GM23338 (cell line): ENCODE data around the gene OR12D3. TPM values are rescaled to one million over a fixed set of nuclear protein-coding genes. Genes with fewer than 3 reads are reported as not detected.

Source experiments
- ATAC-seq: fragments of 200-7000 bp; cut with Tn5 transposase; 3 replicates; pipeline ENCODE4 v1.9.1; 2020
- DNase-seq: peaks from one replicate; pipeline ENCODE4 v3.0.0-alpha.2; 2015; ENCODE audit warnings: low spot score
- H2AFZ ChIP-seq: fragments of 200-600 bp; sonication (generic); 2 replicates; pipeline ENCODE4 v1.8.0; 2016; ENCODE audit warnings: antibody characterized with exemption, mild to moderate bottlenecking, moderate library complexity
- H3F3A ChIP-seq: fragments of 200-600 bp; sonication (generic); replicated peaks from 2 replicates; pipeline ENCODE4 v1.8.0; 2017; ENCODE audit warnings: antibody characterized with exemption, mixed run types, low read depth
- H3K27ac ChIP-seq: fragments of 200-600 bp; sonication (generic); 2 replicates; pipeline ENCODE4 v1.6.1; 2016; ENCODE audit warnings: low read depth
- H3K27me3 ChIP-seq: fragments of 200-600 bp; sonication (generic); 2 replicates; pipeline ENCODE4 v1.8.0; 2016; ENCODE audit warnings: mild to moderate bottlenecking, mixed run types, moderate library complexity; ENCODE audit not compliant: insufficient read depth
- H3K36me3 ChIP-seq: fragments of 200-600 bp; sonication (generic); 2 replicates; pipeline ENCODE4 v1.8.0; 2016; ENCODE audit warnings: mild to moderate bottlenecking; ENCODE audit not compliant: insufficient read depth
- H3K4me1 ChIP-seq: fragments of 200-600 bp; sonication (generic); 2 replicates; pipeline ENCODE4 v1.8.0; 2016; ENCODE audit warnings: mild to moderate bottlenecking, moderate library complexity; ENCODE audit not compliant: insufficient read depth
- H3K4me2 ChIP-seq: fragments of 200-600 bp; sonication (generic); 2 replicates; pipeline ENCODE4 v1.7.1; 2017; ENCODE audit warnings: mixed run types
- H3K4me3 ChIP-seq: fragments of 200-600 bp; sonication (generic); 2 replicates; pipeline ENCODE4 v1.6.1; 2016; ENCODE audit warnings: mixed run types
- H3K79me2 ChIP-seq: fragments of 200-600 bp; sonication (generic); replicated peaks from 2 replicates; pipeline ENCODE4 v1.8.0; 2017; ENCODE audit warnings: mild to moderate bottlenecking; ENCODE audit not compliant: insufficient read depth
- H3K9me2 ChIP-seq: fragments of 200-600 bp; sonication (generic); 2 replicates; pipeline ENCODE4 v1.8.0; 2017; ENCODE audit not compliant: insufficient read depth
- H4K20me1 ChIP-seq: fragments of 200-600 bp; sonication (generic); replicated peaks from 2 replicates; pipeline ENCODE4 v1.8.0; 2017; ENCODE audit warnings: mild to moderate bottlenecking; ENCODE audit not compliant: insufficient read depth
- H3K27ac Mint-ChIP-seq: 2 replicates; pipeline ENCODE4 v1.8.0; 2020; ENCODE audit warnings: inconsistent platforms, mild to moderate bottlenecking, moderate library complexity, mixed read lengths
- H3K27me3 Mint-ChIP-seq: 3 replicates; pipeline ENCODE4 v1.8.0; 2022; ENCODE audit warnings: low read depth, mild to moderate bottlenecking, moderate library complexity, mixed read lengths, inconsistent platforms; ENCODE audit not compliant: insufficient read depth, poor library complexity
- H3K36me3 Mint-ChIP-seq: 3 replicates; pipeline ENCODE4 v1.8.0; 2021; ENCODE audit warnings: low read depth, mild to moderate bottlenecking, inconsistent platforms, moderate library complexity, mixed read lengths
- H3K4me1 Mint-ChIP-seq: 3 replicates; pipeline ENCODE4 v1.8.0; 2020; ENCODE audit warnings: mild to moderate bottlenecking, inconsistent platforms, mixed read lengths
- H3K4me3 Mint-ChIP-seq: 3 replicates; pipeline ENCODE4 v1.8.0; 2021; ENCODE audit warnings: moderate library complexity, mild to moderate bottlenecking, inconsistent platforms, mixed read lengths
- H3K9me3 Mint-ChIP-seq: 3 replicates; pipeline ENCODE4 v1.8.0; 2020; ENCODE audit warnings: moderate library complexity, mild to moderate bottlenecking, inconsistent platforms, mixed read lengths
- EZH2 ChIP-seq: fragments of 200-600 bp; sonication (generic); IDR thresholded peaks from one replicate; pipeline ENCODE4 v1.8.0; 2017; ENCODE audit warnings: antibody characterized with exemption, mild to moderate bottlenecking, low read depth; ENCODE audit not compliant: unreplicated experiment
- EZH2phosphoT487 ChIP-seq: fragments of 200-600 bp; sonication (generic); IDR thresholded peaks from one replicate; pipeline ENCODE4 v1.8.1; 2018; ENCODE audit warnings: antibody characterized with exemption; ENCODE audit not compliant: unreplicated experiment
- JUNB ChIP-seq: IDR thresholded peaks from one replicate; pipeline ENCODE4 v1.6.1; 2016; ENCODE audit warnings: antibody characterized with exemption; ENCODE audit not compliant: unreplicated experiment
- POLR2AphosphoS5 ChIP-seq: IDR thresholded peaks from 2 replicates; pipeline ENCODE4 v1.6.1; 2016; ENCODE audit warnings: antibody characterized with exemption, low read depth
- REST ChIP-seq: IDR thresholded peaks from one replicate; pipeline ENCODE4 v1.6.1; 2018; ENCODE audit warnings: antibody characterized with exemption; ENCODE audit not compliant: unreplicated experiment
- ZNF331 ChIP-seq: fragments of 250-450 bp; sonication (Bioruptor Pico); IDR thresholded peaks from 2 replicates; pipeline ENCODE4 v1.5.0; 2020; ENCODE audit warnings: low read depth, mild to moderate bottlenecking, moderate library complexity
- ZNF462 ChIP-seq: fragments of 250-450 bp; sonication (Bioruptor Pico); IDR thresholded peaks from 2 replicates; pipeline ENCODE4 v1.5.0; 2020; ENCODE audit warnings: mild to moderate bottlenecking, moderate library complexity
- polyA plus RNA-seq: library from polyadenylated mRNA; unstranded; fragments of >200 nt; fragmentation: Nextera tagmentation; extraction: Ambion mirVana; gene quantifications from 2 replicates; pipeline ENCODE4 v1.2.1, GENCODE V29; 2016
- total RNA-seq: library from RNA; depleted of rRNA; stranded (reverse); fragments of >200 nt; shearing (Covaris generic); gene quantifications from 2 replicates; pipeline ENCODE4 v1.2.3, GENCODE V29; 2014

Gene OR12D3
- total and polyA plus RNA-seq, 2 experiments from 2014 or later, result not detected

- TF ChIP-seq ZNF331 (CRISPR knock-in tag) (no peak), REST (no peak), JUNB (no peak)
Measured at GRCh38 chr6:29403801-29404200, 28.7 kb upstream of the OR12D3 start (continued).

GRCh38 chr6:29399525-29399924 lies 24.4 kb upstream of the OR12D3 start:
- no peaks in the 10 kb centered on the region for H3K9me3 Mint-ChIP-seq
- Histone ChIP-seq H3K27ac (no peak overlapping the region), H3K4me3 (no peak overlapping the region), H3K9me2 (peaks cover 2% of the 10 kb centered on the region; the same call in 1 of the 2 replicates), H3K36me3 (no peaks in the 10 kb centered on the region), H2AFZ (no peak overlapping the region; the same call in 1 of the 2 replicates), H3K79me2 (no peaks in the 10 kb centered on the region), H3K4me1 (no peaks in the 10 kb centered on the region), H3K4me2 (no peak overlapping the region), H3K27me3 (no peaks in the 10 kb centered on the region), H3F3A (no peaks in the 10 kb centered on the region), H4K20me1 (no peaks in the 10 kb centered on the region)
- no peak overlapping the region for H3K27ac Mint-ChIP-seq
- no peak for ATAC-seq
- no peaks in the 10 kb centered on the region for H3K36me3 Mint-ChIP-seq
- H3K27me3 Mint-ChIP-seq, result peaks cover 2% of the 10 kb centered on the region
- peaks cover 4% of the 10 kb centered on the region for H3K4me1 Mint-ChIP-seq
- no peak overlapping the region for H3K4me3 Mint-ChIP-seq
- DNase-seq, result no peak
- TF ChIP-seq REST (no peak), EZH2 (no peak), EZH2phosphoT487 (no peak)

GRCh38 chr6:29395331-29395730 lies 20.2 kb upstream of the OR12D3 start, which contains the start of gene OR12D2:
TSS of gene OR12D2 (plus strand) at chr6:29395631. CDS start at chr6:29396700, 1,069 bp downstream.
- H3K4me1 ChIP-seq, result peaks cover 6% of the 10 kb centered on the region; the same call in 1 of the 2 replicates
- H3K27me3 ChIP-seq, result no peaks in the 10 kb centered on the region
- no peak within 1 kb of the TSS for H3K4me3 Mint-ChIP-seq
- H3K79me2 ChIP-seq, result no peaks in the 10 kb centered on the region
- no peak for DNase-seq
- H3K36me3 Mint-ChIP-seq, result no peaks in the 10 kb centered on the region
- no peaks in the 10 kb centered on the region for H3F3A ChIP-seq
- no peak for ATAC-seq
- H3K27ac ChIP-seq, result no peak within 1 kb of the TSS
- peak within 1 kb of the TSS; percentile 22; the same call in 1 of the 2 replicates for H3K4me2 ChIP-seq
- peaks cover 2% of the 10 kb centered on the region; the same call in 1 of the 2 replicates for H3K9me2 ChIP-seq
- no peak within 1 kb of the TSS for H3K4me3 ChIP-seq
- no peaks in the 10 kb centered on the region for H3K9me3 Mint-ChIP-seq
- no peaks in the 10 kb centered on the region for H4K20me1 ChIP-seq
- no peak within 1 kb of the TSS for H3K27ac Mint-ChIP-seq
- H2AFZ ChIP-seq, result no peak within 1 kb of the TSS
- H3K27me3 Mint-ChIP-seq, result peaks cover 2% of the 10 kb centered on the region
- peaks cover 9% of the 10 kb centered on the region for H3K4me1 Mint-ChIP-seq
- H3K36me3 ChIP-seq, result no peaks in the 10 kb centered on the region
- TF ChIP-seq ZNF462 (no peak), POLR2AphosphoS5 (no peak)
